Transverse colon (tissue), 3 donors: Measurements from ENCODE around the gene HOXD10.

Experiments used
- POLR2A ChIP-seq: fragments of 450-650 bp; IDR thresholded peaks from one replicate; pipeline ENCODE4 v1.6.1; 2016; ENCODE audit warnings: antibody characterized with exemption, mild to moderate bottlenecking, moderate library complexity
- POLR2AphosphoS5 ChIP-seq, 3 donors: sonication (generic); formaldehyde crosslinking; IDR thresholded peaks; one replicate each; pipeline ENCODE4 v1.6.1; 2016; ENCODE audit warnings: antibody characterized with exemption in 3 of 3

DNA sequence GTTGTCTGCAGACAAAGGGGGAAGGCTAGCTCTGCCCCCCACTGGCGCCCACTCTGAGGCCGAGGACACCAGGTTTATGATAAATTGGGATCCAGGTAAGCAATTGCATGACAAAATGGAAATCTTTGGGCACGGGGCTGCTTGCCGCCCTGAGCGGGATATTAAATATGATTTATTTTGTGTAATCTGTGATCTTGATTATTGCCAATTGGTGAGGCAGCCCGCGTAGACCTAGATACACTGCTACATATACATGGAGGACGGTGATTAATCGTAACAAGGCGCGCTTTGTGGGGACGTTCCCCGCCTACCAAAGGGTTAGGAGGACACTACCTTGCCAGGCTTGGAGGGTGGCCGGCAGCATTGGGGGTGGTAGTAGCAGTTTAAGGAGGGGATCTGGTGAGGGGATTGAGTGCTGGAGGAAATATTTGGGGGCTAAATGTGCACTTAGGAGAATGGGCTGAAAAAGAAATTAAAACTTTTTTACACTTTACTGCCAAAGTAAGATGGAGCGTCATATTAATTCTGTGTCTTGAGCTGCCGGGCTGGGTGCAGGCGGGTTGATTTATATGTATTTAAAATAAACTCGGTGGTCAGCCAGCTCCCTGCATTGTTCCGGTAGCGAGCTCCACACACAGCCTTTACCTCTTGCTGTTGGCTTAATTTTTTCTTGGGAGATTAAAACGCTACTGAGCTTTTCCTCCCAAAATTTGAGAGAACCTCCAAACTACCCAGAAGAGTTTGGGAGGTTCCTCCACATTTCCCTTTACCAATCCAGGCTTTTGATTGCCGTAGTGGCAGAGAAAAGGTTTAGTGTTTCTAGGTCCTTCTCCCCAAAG is 44.6 kb downstream of the HOXD10 start:
- no peak for TF ChIP-seq POLR2AphosphoS5 (IDR thresholded peaks at IDR 0.05)
- TF ChIP-seq POLR2A, result no peak
